Aorta (tissue), 5 donors: ENCODE results near the gene POTEB3. TPM values are rescaled to one million over a fixed set of nuclear protein-coding genes. Genes with fewer than 3 reads are reported as not detected.
"Not testable (repeated sequence)": the region's sequence is repeated elsewhere in the genome, so short reads cannot be mapped to it uniquely, and the experiment has no call there.

Experiments used
- ATAC-seq: fragments of 200-7000 bp; cut with Tn5 transposase; one replicate; pipeline ENCODE4 v1.9.1; 2022; ENCODE audit warnings: moderate library complexity; ENCODE audit not compliant: low FRiP score
- DNase-seq, 2 donors: peaks; one replicate each; pipeline ENCODE4 v3.0.0-alpha.2; 2020
- H3K27ac ChIP-seq, 2 donors: one replicate each; pipeline ENCODE4 v1.5.1; 2013; ENCODE audit warnings: low read length in 2 of 2, mild to moderate bottlenecking in 2 of 2, moderate library complexity in 2 of 2, control low read depth in 1 of 2, inconsistent platforms in 1 of 2, low read depth in 1 of 2
- H3K27me3 ChIP-seq, 2 donors: one replicate each; pipeline ENCODE4 v1.6.1; 2013; ENCODE audit warnings: control low read depth in 1 of 2, low read length in 1 of 2, mild to moderate bottlenecking in 1 of 2, moderate library complexity in 1 of 2; ENCODE audit not compliant: insufficient read depth in 2 of 2, control insufficient read depth in 1 of 2
- H3K36me3 ChIP-seq, 2 donors: one replicate each; pipeline ENCODE4 v1.6.1; 2013; ENCODE audit warnings: control low read depth in 1 of 2, low read length in 1 of 2, mild to moderate bottlenecking in 1 of 2; ENCODE audit not compliant: insufficient read depth in 2 of 2, control insufficient read depth in 1 of 2
- H3K4me1 ChIP-seq, 2 donors: one replicate each; pipeline ENCODE4 v1.6.1; 2013; ENCODE audit warnings: low read length in 2 of 2, control low read depth in 1 of 2, mild to moderate bottlenecking in 1 of 2, moderate library complexity in 1 of 2; ENCODE audit not compliant: insufficient read depth in 2 of 2, control insufficient read depth in 1 of 2
- H3K4me3 ChIP-seq, 2 donors: one replicate each; pipeline ENCODE4 v1.5.1; 2013; ENCODE audit warnings: low read length in 2 of 2, control low read depth in 1 of 2, mild to moderate bottlenecking in 1 of 2
- H3K9me3 ChIP-seq: one replicate; pipeline ENCODE4 v1.6.1; 2013; ENCODE audit warnings: mild to moderate bottlenecking, low read length; ENCODE audit not compliant: control insufficient read depth
- WGBS, 2 donors: extraction: QIAGEN DNeasy Blood & Tissue Kit; methylation state at CpG; one replicate each; pipeline ENCODE4 v1.1.7; 2013; 5-methylcytosine and 5-hydroxymethylcytosine counted together
- intact Hi-C, 2 donors: fragments of 100-400 bp; cut with DNase I; formaldehyde crosslinking; loops; one replicate each; pipeline versions ENCODE4 v1.14.2 to v1.15.0; 2022
- microRNA-seq, 2 donors: library from miRNA; unstranded; fragments of <30 nt; microRNA quantifications; one replicate each; pipeline ENCODE4 v1.2.0, GENCODE V29; 2020
- polyA plus RNA-seq, 2 donors: library from polyadenylated mRNA; stranded (reverse); fragments of 200-250 nt; gene quantifications; one replicate each; pipeline ENCODE4 v1.2.3, GENCODE V29; 2013
- total RNA-seq, 2 donors: library from RNA; stranded (reverse); fragmentation: NEBNext Ultra II Directional; extraction: Animal tissue kit (Norgen Biotek cat#: 25700); gene quantifications; one replicate each; pipeline ENCODE4 v1.2.1, GENCODE V29; 2021
- donor health status: healthy with polysubstance abuse.
- donor health status: Bipolar disorder and iron deficiency.
- donor health status: DM: no; HTN: no; CAD: no.
- donor health status: DM: no; HTN: no; CAD: no.
- donor health status: DM: yes; HTN: yes; CAD: no.

POTEB3 gene
- total and polyA plus RNA-seq, 4 donors, result not detected

DNA sequence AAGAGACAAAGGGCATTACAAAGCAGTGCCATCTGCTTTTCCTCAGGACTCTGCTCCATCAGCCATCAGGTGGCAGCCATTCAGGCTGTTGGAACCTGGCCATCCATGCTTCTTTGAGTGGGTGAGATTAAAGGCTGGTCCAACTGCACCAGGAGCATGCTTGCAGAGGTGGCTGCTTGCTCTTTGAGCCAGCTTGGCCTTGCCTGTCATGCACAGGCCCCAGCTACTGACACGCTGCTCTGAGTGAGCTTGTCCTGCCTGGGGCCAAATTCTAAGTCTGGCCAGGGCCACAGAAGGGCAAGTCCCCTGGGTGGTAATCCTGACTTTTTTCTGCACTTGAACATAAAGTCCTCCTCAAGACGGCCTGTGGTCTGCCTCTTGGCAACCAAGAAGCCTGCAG lies 43.1 kb downstream of the POTEB3 start:
- H3K4me3 ChIP-seq, H3K27me3 ChIP-seq, intact Hi-C loops, H3K4me1 ChIP-seq, H3K27ac ChIP-seq, H3K36me3 ChIP-seq, H3K9me3 ChIP-seq, ATAC-seq: not testable (repeated sequence)
- peak in 1 of 2 donors; percentile 22 for DNase-seq
- WGBS, 2 donors, result 73% methylated on average over 1 of the region's 2 CpGs; no CpG with 5 or more reads in 1 of the 2 donors

DNA sequence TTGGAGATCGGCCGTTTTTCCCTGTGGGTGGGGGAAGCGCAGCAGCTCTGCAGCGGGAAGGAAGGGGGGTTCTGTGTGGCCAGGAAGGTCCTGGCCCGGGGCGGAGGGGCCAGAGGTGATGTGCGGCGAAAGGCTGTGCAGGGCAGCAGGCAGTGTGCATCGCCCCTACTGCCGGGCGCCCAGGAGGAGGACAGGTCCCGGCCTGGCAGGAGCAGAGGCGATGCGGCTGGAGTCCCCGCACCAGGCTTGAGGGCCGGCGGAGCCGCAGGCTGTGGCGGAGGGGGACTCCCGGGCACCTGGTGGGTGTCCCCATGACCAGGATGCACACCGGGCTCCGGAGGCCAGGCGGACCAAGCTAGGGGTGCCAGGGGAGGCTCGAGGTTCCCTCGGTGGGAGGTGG lies 54.3 kb downstream of the POTEB3 start:
- H3K4me3 ChIP-seq, intact Hi-C loops, H3K27me3 ChIP-seq, ATAC-seq, H3K9me3 ChIP-seq, H3K27ac ChIP-seq, H3K36me3 ChIP-seq, H3K4me1 ChIP-seq: not testable (repeated sequence)
- WGBS, 2 donors, result 100% methylated on average over 6 of the region's 25 CpGs; no CpG with 5 or more reads in 1 of the 2 donors
- DNase-seq, result peak in 1 of 2 donors; percentile 20

DNA sequence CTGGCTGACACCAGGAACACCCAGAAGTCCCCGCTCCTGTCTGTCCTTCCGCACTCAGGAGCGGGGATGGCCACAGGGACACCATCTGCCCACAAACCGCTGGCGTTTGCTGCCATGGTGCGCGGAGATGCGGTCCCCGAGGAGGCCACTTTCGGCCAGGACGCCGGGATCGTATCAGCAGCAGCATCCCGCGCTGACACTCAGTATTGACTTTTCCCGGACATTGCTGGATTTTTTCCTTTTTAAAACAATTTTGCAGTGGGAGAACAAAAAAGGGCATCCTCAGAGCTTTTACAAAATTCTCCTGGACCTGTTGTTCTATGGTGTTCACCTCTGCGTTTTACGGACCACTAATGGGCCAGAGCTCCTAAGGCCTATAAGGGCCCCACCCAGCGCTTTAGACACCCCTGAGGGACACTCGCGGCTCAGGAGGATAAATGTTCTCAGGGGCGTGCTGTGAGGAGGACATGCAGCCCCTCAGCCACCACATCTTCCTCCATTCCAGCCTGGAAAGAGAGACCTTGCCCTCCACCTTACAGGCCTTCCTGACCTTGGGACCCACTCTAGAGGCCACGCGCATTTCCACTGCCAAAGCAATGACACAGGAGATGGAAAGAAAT lies 56.3 kb downstream of the POTEB3 start:
- H3K27me3 ChIP-seq, H3K4me1 ChIP-seq, H3K9me3 ChIP-seq, H3K4me3 ChIP-seq, ATAC-seq, H3K27ac ChIP-seq, intact Hi-C loops, H3K36me3 ChIP-seq: not testable (repeated sequence)
- DNase-seq, result peak in 1 of 2 donors; percentile 31
- WGBS, 2 donors, result 96% methylated on average over 4 of the region's 24 CpGs; no CpG with 5 or more reads in 1 of the 2 donors

DNA sequence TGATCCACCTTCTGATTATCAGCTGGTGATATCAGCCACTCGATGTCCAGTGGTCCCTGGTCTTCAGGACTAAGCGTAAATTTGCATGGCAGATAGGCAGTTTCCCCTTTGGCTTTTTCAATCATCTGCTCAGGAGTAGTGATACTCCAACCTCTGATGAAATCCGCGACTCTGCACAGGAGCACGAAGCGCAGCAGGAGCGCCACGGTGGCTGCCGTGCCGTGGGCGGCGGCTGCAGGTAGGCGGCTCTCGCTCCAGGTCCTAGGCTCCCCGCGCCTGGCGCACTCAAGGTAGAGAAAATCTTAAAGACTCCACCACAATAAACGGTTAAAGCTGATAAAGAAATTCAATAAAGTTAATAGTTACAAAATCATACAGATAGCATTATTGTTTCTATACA lies 66.6 kb downstream of the POTEB3 start:
- H3K9me3 ChIP-seq, intact Hi-C loops, H3K4me3 ChIP-seq, H3K36me3 ChIP-seq, DNase-seq, H3K4me1 ChIP-seq, H3K27me3 ChIP-seq, H3K27ac ChIP-seq, ATAC-seq: not testable (repeated sequence)
- 86% methylated on average over 11 of the region's 18 CpGs; no CpG with 5 or more reads in 1 of the 2 donors for WGBS, 2 donors

DNA sequence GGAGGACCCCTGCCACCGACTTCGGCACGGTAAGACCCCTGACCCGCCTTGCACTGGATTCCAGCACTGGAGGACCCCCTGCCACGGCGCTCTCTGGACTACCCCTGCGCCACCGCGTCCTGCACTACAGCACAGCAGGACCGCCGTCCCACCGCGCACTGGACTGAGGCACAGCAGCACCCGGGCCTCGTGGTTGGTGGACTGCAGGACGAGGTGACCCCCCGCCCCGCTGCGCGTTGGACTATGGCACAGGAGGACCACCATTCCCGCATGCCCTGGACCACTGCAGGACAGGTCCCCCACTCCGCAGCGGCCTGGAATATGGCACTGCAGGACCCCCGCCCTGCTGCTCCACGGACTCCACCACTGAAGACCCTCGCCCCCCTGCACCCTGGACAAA lies 71.1 kb downstream of the POTEB3 start:
- intact Hi-C loops, ATAC-seq, H3K9me3 ChIP-seq, H3K27me3 ChIP-seq, H3K36me3 ChIP-seq, H3K4me1 ChIP-seq, H3K27ac ChIP-seq, H3K4me3 ChIP-seq: not testable (repeated sequence)
- 92% methylated on average over 12 of the region's 26 CpGs; no CpG with 5 or more reads in 1 of the 2 donors for WGBS, 2 donors
- DNase-seq, result peak in 1 of 2 donors; percentile 15

DNA sequence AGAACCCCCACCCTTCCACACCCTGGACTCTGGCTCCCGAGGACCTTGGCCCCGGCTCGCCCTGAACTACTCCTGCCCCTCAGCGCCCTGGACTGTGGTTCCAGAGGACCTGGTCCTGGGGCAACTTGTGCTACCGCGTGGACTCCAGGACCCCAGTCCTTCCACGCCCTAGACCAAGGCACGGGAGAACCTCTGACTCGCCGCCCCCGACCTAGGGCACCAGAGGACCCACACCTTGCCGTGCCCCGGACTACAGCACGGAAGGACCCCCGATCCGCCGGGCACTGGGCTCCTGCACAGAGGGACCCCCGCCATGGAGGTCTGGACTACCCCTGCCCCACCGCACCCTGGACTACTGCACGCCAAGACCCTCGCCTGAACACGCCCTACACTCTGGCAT lies 71.7 kb downstream of the POTEB3 start:
- WGBS, 2 donors, result 96% methylated on average over 11 of the region's 22 CpGs; no CpG with 5 or more reads in 1 of the 2 donors
- H3K27me3 ChIP-seq, intact Hi-C loops, ATAC-seq, H3K27ac ChIP-seq, H3K9me3 ChIP-seq, H3K36me3 ChIP-seq, H3K4me3 ChIP-seq, H3K4me1 ChIP-seq: not testable (repeated sequence)
- DNase-seq, result peak in 1 of 2 donors; percentile 40

Small RNA genes within 50 kb of the gene (microRNA-seq; reads per million reads assigned to microRNA genes)
- gene MIR3118-3, result 0 reads per million in 2 donors
